GM23338 (cell line): ENCODE data around the gene LCN6.

Experiments
- EZH2 ChIP-seq: fragments of 200-600 bp; sonication (generic); IDR thresholded peaks from one replicate; pipeline ENCODE4 v1.8.0; 2017; ENCODE audit warnings: antibody characterized with exemption, mild to moderate bottlenecking, low read depth; ENCODE audit not compliant: unreplicated experiment
- EZH2phosphoT487 ChIP-seq: fragments of 200-600 bp; sonication (generic); IDR thresholded peaks from one replicate; pipeline ENCODE4 v1.8.1; 2018; ENCODE audit warnings: antibody characterized with exemption; ENCODE audit not compliant: unreplicated experiment
- POLR2AphosphoS5 ChIP-seq: IDR thresholded peaks from 2 replicates; pipeline ENCODE4 v1.6.1; 2016; ENCODE audit warnings: antibody characterized with exemption, low read depth
- TF ChIP-seq, protein P1 (sequence below), 2 experiments: fragments of 200-600 bp in 1 of 2; sonication (generic) in 1 of 2; conservative IDR thresholded peaks; 2 replicates each; pipeline versions ENCODE4 v1.5.1 to v1.6.1; 2016 to 2017; ENCODE audit warnings: antibody characterized with exemption in 2 of 2, low read depth in 2 of 2, mild to moderate bottlenecking in 2 of 2, moderate library complexity in 1 of 2
- TF ChIP-seq, protein P2 (sequence below): IDR thresholded peaks from one replicate; pipeline ENCODE4 v1.6.1; 2018; ENCODE audit warnings: antibody characterized with exemption; ENCODE audit not compliant: unreplicated experiment

DNA sequence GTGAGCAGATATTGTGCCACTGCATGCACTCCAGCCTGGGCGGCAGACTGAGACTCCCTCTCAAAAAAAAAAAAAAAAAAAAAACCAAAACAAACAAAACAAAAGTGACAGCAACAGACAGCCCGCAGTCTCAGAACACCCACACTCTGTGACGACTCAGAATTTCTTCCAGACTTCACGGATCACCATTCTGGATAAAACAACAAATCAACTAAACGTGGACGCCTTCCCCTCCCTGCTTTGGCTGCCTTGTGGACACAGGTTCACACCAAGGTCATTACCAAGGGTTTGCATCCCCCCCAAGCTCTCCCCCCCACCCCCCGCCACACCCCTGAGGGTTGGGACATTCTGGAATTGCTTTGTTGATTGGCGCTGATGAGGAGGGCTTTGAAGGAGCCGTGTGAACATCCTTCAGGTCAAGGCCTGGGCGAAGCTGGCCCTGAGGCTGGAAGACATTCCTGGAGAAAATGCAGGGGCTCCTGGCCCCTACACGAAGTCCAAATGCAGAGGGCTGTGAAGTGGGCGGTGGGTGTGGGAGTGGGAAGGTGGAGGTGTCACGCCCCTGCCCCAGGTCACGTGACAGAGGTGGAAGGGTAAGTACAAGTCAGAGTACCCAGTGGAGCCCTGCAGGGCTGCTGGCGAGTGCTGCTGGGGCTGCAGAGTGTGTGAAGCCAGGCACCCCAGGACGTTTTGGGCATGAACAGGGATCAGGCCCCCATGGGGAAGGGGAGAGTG, 15.7 kb downstream of the LCN6 start:
- TF ChIP-seq, protein P1, sequence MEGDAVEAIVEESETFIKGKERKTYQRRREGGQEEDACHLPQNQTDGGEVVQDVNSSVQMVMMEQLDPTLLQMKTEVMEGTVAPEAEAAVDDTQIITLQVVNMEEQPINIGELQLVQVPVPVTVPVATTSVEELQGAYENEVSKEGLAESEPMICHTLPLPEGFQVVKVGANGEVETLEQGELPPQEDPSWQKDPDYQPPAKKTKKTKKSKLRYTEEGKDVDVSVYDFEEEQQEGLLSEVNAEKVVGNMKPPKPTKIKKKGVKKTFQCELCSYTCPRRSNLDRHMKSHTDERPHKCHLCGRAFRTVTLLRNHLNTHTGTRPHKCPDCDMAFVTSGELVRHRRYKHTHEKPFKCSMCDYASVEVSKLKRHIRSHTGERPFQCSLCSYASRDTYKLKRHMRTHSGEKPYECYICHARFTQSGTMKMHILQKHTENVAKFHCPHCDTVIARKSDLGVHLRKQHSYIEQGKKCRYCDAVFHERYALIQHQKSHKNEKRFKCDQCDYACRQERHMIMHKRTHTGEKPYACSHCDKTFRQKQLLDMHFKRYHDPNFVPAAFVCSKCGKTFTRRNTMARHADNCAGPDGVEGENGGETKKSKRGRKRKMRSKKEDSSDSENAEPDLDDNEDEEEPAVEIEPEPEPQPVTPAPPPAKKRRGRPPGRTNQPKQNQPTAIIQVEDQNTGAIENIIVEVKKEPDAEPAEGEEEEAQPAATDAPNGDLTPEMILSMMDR (conservative IDR thresholded peaks at IDR 0.05; ENCODE audit: low read depth in 2 of 2): no peak
- TF ChIP-seq, protein P2, sequence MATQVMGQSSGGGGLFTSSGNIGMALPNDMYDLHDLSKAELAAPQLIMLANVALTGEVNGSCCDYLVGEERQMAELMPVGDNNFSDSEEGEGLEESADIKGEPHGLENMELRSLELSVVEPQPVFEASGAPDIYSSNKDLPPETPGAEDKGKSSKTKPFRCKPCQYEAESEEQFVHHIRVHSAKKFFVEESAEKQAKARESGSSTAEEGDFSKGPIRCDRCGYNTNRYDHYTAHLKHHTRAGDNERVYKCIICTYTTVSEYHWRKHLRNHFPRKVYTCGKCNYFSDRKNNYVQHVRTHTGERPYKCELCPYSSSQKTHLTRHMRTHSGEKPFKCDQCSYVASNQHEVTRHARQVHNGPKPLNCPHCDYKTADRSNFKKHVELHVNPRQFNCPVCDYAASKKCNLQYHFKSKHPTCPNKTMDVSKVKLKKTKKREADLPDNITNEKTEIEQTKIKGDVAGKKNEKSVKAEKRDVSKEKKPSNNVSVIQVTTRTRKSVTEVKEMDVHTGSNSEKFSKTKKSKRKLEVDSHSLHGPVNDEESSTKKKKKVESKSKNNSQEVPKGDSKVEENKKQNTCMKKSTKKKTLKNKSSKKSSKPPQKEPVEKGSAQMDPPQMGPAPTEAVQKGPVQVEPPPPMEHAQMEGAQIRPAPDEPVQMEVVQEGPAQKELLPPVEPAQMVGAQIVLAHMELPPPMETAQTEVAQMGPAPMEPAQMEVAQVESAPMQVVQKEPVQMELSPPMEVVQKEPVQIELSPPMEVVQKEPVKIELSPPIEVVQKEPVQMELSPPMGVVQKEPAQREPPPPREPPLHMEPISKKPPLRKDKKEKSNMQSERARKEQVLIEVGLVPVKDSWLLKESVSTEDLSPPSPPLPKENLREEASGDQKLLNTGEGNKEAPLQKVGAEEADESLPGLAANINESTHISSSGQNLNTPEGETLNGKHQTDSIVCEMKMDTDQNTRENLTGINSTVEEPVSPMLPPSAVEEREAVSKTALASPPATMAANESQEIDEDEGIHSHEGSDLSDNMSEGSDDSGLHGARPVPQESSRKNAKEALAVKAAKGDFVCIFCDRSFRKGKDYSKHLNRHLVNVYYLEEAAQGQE: no peak
- TF ChIP-seq EZH2phosphoT487: no peak
- TF ChIP-seq EZH2: no peak
- TF ChIP-seq POLR2AphosphoS5: no peak
